ENCODE results near the gene CDKN2B. TPM values are rescaled to one million over a fixed set of nuclear protein-coding genes. Genes with fewer than 3 reads are reported as not detected.

CDKN2B gene
- total RNA-seq, 1 donor = 0.63 TPM

DNA sequence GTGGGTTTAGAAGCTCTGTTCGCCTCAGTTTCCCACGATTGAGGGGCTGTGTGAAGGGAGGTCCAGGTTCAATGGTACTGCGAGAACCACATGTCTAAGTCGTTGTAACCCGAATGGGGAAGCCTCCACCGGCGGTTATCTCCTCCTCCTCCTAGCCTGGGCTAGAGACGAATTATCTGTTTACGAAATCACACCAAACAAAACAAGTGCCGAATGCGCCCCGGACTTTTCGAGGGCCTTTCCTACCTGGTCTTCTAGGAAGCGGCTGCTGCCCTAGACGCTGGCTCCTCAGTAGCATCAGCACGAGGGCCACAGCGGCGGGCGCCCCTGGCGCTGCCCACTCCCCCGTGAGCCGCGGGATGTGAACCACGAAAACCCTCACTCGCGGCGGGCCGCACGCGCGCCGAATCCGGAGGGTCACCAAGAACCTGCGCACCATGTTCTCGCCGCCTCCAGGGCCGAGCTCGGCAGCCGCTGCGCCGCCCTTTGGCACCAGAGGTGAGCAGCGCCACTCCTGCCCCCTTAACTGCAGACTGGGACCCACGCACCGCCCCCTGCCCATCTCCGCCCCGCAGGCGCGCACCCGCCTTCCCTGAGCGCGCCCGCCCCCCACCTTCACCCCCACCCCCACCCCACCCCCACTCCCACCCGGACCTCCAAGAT lies 15.1 kb downstream of the CDKN2B start, which contains the start of gene CDKN2A:
Gene CDKN2A (minus strand): TSS at position 500 of the 663 bp plus-strand sequence.
- H3K27me3 ChIP-seq (ENCODE audit: insufficient read depth, low read length) = peaks cover 63% of the 10 kb centered on the region
- H3K9me3 ChIP-seq (ENCODE audit: low read depth, low read length) = no peaks in the 10 kb centered on the region
- peaks cover 20% of the 10 kb centered on the region for H3K4me1 ChIP-seq (ENCODE audit: insufficient read depth, low read length)
- H3K4me3 ChIP-seq (ENCODE audit: low read length) = peak within 1 kb of the TSS; percentile 95

DNA sequence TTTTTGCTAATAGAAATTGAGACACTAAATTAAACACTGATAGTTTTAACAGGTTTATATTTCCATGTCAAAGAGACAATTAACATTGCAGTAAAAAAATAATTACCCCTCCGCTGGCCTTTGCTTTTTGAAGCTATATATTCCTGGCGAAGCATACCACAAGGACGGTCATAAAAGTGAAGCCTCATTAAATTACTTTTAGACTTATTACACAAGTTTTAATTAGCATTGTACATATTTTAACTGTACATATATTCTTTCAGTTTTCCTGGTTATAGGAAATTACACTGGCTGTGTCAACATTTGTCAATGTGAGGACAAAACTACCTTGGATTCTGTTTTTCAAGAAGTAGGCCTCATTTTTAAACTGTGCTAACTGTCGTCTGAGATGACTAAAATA lies 16.1 kb downstream of the CDKN2B start:
- peaks cover 67% of the 10 kb centered on the region for H3K27me3 ChIP-seq (ENCODE audit: insufficient read depth, low read length)
- H3K4me3 ChIP-seq (ENCODE audit: low read length) = no peak overlapping the region
- peaks cover 20% of the 10 kb centered on the region for H3K4me1 ChIP-seq (ENCODE audit: insufficient read depth, low read length)
- no peaks in the 10 kb centered on the region for H3K9me3 ChIP-seq (ENCODE audit: low read depth, low read length)

- H3K27me3 ChIP-seq (ENCODE audit: insufficient read depth, low read length) = peaks cover 65% of the 10 kb centered on the region
- peaks cover 20% of the 10 kb centered on the region for H3K4me1 ChIP-seq (ENCODE audit: insufficient read depth, low read length)
- H3K4me3 ChIP-seq (ENCODE audit: low read length) = no peak overlapping the region
- H3K9me3 ChIP-seq (ENCODE audit: low read depth, low read length) = no peaks in the 10 kb centered on the region
Observed at GRCh38 chr9:21991072-21991959, 17.8 kb downstream of the CDKN2B start.

DNA sequence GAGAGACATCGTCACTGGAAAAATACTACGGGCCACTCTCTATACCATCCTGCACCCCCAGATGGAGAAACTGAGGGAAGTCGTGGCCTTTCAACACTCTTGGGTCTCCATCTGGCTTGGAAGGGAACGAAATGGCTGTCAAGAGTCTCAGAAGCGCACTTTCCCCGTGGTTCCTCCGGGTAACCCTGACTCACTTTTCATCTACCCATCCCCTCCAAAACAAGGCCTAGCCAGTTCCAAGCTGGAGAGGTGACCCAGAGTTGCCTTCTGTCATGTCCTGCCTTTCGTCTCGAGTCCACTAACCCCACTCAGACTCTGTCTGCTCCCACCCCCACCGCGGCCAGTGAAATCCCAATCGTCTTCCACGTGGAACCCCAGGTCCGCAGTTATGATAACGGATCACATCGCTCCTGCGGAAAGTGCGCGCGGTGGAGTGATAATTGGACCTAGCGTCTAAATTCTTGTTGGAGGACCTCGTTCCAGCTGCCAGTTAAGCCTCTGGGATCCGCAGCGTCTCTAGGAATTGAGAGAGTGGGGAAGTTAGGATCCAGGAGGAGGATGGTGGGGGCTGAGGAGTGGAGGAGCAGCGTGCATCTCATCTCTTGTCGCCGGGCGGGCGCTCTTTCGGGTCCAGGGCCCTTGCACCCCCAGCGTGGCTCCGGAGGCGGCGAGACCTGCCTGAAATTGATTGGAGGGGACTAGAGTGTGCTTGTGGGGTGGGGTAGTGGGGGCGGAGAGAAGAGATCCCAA lies 19.5 kb downstream of the CDKN2B start:
- Histone ChIP-seq H3K4me3 (ENCODE audit: low read length) (no peak overlapping the region), H3K4me1 (ENCODE audit: insufficient read depth, low read length) (peaks cover 11% of the 10 kb centered on the region), H3K9me3 (ENCODE audit: low read depth, low read length) (no peaks in the 10 kb centered on the region), H3K27me3 (ENCODE audit: insufficient read depth, low read length) (peaks cover 80% of the 10 kb centered on the region)

DNA sequence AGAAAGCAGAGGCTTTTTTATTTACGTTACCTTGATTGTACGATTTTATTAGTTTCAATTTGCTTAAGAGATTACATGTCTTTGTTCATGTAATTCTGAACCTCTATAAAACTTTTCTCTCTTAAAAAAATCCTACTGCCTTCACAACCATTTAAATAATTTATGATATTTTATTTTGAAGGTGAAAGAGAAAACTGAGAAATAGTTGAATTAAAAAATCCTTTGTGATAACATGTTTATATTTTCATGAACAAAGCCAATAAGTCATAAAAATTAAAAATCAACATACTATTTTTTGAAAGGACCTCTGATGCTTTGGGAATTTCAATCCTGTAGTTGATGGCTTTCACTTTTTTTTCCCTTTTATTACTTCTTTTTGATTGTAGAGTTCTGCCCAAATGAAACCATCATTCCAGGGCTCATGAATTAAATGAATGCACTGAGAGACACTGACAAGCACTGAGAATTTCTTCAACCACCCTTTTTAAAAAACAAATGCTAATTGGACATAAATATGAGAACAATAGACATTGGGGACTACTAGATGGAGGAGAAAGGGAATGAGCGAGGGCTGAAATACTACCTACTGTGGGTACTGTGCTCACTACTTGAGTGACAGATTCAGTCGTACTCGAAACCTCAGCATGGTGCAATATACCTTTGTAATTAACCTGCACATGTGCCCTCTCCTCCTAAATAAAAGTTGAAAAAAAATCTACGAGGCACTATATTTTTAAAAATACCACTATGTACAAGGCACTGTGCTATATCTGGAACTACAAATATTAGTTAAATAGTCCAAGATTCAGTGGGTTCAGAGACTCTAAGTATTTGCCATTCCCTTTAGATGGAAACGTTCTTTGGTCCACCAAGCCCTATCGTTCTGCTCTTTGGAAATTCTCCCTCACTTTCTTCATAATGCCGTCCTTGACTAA lies 20.8 kb downstream of the CDKN2B start:
- peaks cover 7% of the 10 kb centered on the region for H3K4me1 ChIP-seq (ENCODE audit: insufficient read depth, low read length)
- peaks cover 89% of the 10 kb centered on the region for H3K27me3 ChIP-seq (ENCODE audit: insufficient read depth, low read length)
- H3K4me3 ChIP-seq (ENCODE audit: low read length) = no peak overlapping the region
- no peaks in the 10 kb centered on the region for H3K9me3 ChIP-seq (ENCODE audit: low read depth, low read length)

DNA sequence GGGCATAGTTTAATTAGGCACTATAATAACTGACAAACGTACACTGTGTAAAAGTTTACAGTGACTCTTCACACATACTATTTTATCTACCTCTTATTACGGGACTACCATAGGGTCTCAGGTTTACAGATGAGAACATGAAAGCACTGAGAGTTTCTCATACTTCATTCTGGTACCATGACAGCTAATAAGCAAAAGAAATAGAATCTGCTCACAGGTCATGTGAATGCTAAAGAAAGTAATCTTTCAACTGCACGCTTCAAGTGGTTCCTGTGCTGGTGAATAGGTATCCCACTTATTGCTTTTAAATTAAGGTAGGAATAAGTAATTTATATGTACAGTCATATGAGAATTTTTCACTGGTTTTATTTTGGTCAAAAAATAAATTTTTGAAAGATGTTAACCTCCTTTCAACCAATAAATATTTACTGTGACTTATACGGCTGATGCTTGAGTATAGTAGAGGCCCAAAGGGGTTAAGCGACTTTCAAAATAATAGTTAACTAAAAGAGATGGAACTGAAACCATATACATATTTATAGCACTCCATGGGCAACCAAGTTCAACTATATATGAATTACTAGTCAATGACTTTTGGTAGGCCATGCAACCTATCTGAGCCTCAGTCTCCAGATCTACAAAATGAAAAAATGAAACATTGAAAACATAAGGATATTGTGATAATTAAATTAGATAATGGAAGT lies 23.0 kb downstream of the CDKN2B start:
- Histone ChIP-seq H3K4me3 (ENCODE audit: low read length) (no peak overlapping the region), H3K4me1 (ENCODE audit: insufficient read depth, low read length) (peaks cover 8% of the 10 kb centered on the region), H3K9me3 (ENCODE audit: low read depth, low read length) (no peaks in the 10 kb centered on the region), H3K27me3 (ENCODE audit: insufficient read depth, low read length) (peaks cover 91% of the 10 kb centered on the region)

DNA sequence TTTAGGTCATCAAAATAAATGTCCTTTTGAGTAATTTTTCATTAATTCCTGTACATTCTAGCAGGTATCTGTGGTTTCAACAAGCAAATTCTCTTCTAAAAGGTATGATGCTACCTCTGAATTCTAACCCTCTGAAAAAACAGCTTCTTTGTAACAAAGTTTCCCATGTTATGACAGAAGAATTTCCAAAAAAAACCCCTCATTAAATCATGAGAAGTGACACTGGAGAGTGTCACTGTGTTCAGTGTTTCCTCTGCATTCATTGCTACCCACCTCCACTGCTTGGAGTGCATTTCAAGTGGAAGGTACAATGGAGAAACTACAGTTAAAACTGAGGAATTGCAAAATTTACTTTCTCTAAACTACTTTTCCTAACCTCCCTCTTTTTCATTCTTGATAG lies 25.0 kb downstream of the CDKN2B start:
- Histone ChIP-seq H3K9me3 (ENCODE audit: low read depth, low read length) (no peaks in the 10 kb centered on the region), H3K4me1 (ENCODE audit: insufficient read depth, low read length) (peaks cover 8% of the 10 kb centered on the region), H3K27me3 (ENCODE audit: insufficient read depth, low read length) (peaks cover 87% of the 10 kb centered on the region), H3K4me3 (ENCODE audit: low read length) (no peak overlapping the region)

DNA sequence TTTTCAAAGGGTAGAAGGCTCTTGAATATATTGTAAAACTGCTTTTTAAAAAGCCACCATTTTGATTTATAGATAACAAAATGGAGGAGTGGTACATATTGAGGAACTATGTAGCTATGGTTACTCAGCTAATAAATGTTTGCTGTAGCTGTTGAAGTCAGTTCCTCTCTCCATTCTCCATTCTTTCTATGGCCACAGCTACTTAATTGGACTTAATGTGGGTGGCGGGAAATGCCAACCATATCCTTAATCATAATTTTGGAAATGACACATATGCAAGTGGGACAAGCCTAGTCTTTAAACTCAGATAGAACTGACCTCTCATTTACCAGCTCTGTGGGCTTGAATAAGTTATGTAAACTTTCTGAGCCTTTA lies 25.6 kb downstream of the CDKN2B start:
- Histone ChIP-seq H3K9me3 (ENCODE audit: low read depth, low read length) (no peaks in the 10 kb centered on the region), H3K4me1 (ENCODE audit: insufficient read depth, low read length) (peaks cover 8% of the 10 kb centered on the region), H3K4me3 (ENCODE audit: low read length) (no peak overlapping the region), H3K27me3 (ENCODE audit: insufficient read depth, low read length) (peaks cover 87% of the 10 kb centered on the region)

GRCh38 chr9:21982861-21983560 lies 26.1 kb downstream of the CDKN2B start:
- no peaks in the 10 kb centered on the region for H3K9me3 ChIP-seq (ENCODE audit: low read depth, low read length)
- peaks cover 8% of the 10 kb centered on the region for H3K4me1 ChIP-seq (ENCODE audit: insufficient read depth, low read length)
- no peak overlapping the region for H3K4me3 ChIP-seq (ENCODE audit: low read length)
- H3K27me3 ChIP-seq (ENCODE audit: insufficient read depth, low read length) = peaks cover 87% of the 10 kb centered on the region

- Histone ChIP-seq H3K9me3 (ENCODE audit: low read depth, low read length) (no peaks in the 10 kb centered on the region), H3K4me1 (ENCODE audit: insufficient read depth, low read length) (peaks cover 8% of the 10 kb centered on the region), H3K27me3 (ENCODE audit: insufficient read depth, low read length) (peaks cover 87% of the 10 kb centered on the region), H3K4me3 (ENCODE audit: low read length) (no peak overlapping the region)
Observed at GRCh38 chr9:21982391-21982790, 26.7 kb downstream of the CDKN2B start.

DNA sequence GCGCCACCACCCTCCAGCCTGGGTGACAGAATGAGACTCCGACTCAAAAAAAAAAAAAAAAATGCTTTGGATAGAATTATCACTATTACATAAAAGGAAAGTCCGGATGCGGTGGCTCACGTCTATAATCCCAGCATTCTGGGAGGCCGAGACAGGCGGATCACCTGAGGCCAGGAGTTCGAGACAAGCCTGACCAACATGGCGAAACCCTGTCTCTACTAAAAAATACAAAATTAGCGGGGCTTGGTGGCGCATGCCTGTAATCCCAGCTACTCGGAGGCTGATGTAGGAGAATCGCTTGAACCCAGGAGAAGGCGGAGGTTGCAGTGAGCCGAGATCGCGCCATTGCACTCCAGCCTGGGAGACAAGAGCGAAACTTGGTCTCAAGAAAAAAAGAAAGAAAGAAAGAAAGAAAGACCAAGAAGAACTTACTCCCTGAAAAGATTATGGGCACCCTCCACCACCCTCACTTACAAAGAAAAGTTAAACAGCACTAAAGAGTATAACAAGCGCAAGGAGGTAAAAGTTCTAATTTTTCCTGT lies 32.7 kb downstream of the CDKN2B start:
- no peak overlapping the region for H3K4me3 ChIP-seq (ENCODE audit: low read length)
- H3K4me1 ChIP-seq (ENCODE audit: insufficient read depth, low read length) = peaks cover 19% of the 10 kb centered on the region
- peaks cover 96% of the 10 kb centered on the region for H3K27me3 ChIP-seq (ENCODE audit: insufficient read depth, low read length)
- H3K9me3 ChIP-seq (ENCODE audit: low read depth, low read length) = no peaks in the 10 kb centered on the region

- Histone ChIP-seq H3K4me1 (ENCODE audit: insufficient read depth, low read length) (peaks cover 26% of the 10 kb centered on the region), H3K4me3 (ENCODE audit: low read length) (peak overlapping the region; percentile 6), H3K9me3 (ENCODE audit: low read depth, low read length) (no peaks in the 10 kb centered on the region), H3K27me3 (ENCODE audit: insufficient read depth, low read length) (peaks cover 100% of the 10 kb centered on the region)
Observed at GRCh38 chr9:21974722-21975409, 34.2 kb downstream of the CDKN2B start.

GRCh38 chr9:21974343-21974721 lies 34.8 kb downstream of the CDKN2B start:
- Histone ChIP-seq H3K27me3 (ENCODE audit: insufficient read depth, low read length) (peaks cover 100% of the 10 kb centered on the region), H3K9me3 (ENCODE audit: low read depth, low read length) (no peaks in the 10 kb centered on the region), H3K4me3 (ENCODE audit: low read length) (no peak overlapping the region)

More at GRCh38 chr9:21974343-21974721, 34.8 kb downstream of the CDKN2B start:
- H3K4me1 ChIP-seq (ENCODE audit: insufficient read depth, low read length) = peaks cover 26% of the 10 kb centered on the region

All from mononuclear cell (primary cell).